Pancreas (tissue), 10 donors: ENCODE data around the gene OR7C1. TPM values are rescaled to one million over a fixed set of nuclear protein-coding genes. Genes with fewer than 3 reads are reported as not detected.

ENCODE experiments used
- ATAC-seq, 4 donors: fragments of 200-7000 bp; cut with Tn5 transposase; one replicate each; pipeline versions ENCODE4 v1.8.0 to v1.9.1; 2020; ENCODE audit warnings: mild to moderate bottlenecking in 4 of 4, moderate library complexity in 4 of 4
- DNase-seq, 6 donors: peaks; one replicate each; pipeline ENCODE4 v3.0.0-alpha.2; 2020
- FAIRE-seq: peaks from 2 replicates; lab custom pipeline; 2012; peaks lifted over from hg19 to GRCh38; lab: Jason Lieb, UNC
- H3K27ac ChIP-seq, 4 donors: fragments of 200-600 bp; sonication (generic); 1 replicate in 3 of 4; 2 replicates in 1 of 4; pipeline versions ENCODE4 v1.5.0 to v1.8.0; 2020
- H3K27me3 ChIP-seq, 4 donors: fragments of 200-600 bp; one replicate each; pipeline ENCODE4 v1.8.0; 2021
- H3K36me3 ChIP-seq, 3 donors: fragments of 200-600 bp; sonication (generic) in 1 of 3; one replicate each; pipeline versions ENCODE4 v1.5.0 to v1.8.0; 2020 to 2021
- H3K4me1 ChIP-seq, 3 donors: fragments of 200-600 bp; one replicate each; pipeline ENCODE4 v1.8.0; 2021
- H3K4me3 ChIP-seq, 4 donors: fragments of 200-600 bp; sonication (generic) in 2 of 4; one replicate each; pipeline versions ENCODE4 v1.5.0 to v1.8.0; 2020 to 2021
- H3K9me3 ChIP-seq, 4 donors: fragments of 200-600 bp; one replicate each; pipeline ENCODE4 v1.8.0; 2021
- WGBS, 2 donors: extraction: QIAGEN DNeasy Blood & Tissue Kit; methylation state at CpG; one replicate each; pipeline ENCODE4 v1.1.7; 2013; 5-methylcytosine and 5-hydroxymethylcytosine counted together
- intact Hi-C, 3 donors: fragments of 100-400 bp; cut with DNase I; formaldehyde crosslinking; loops; one replicate each; pipeline versions ENCODE4 v1.11.1 to v1.14.2; 2022
- polyA plus RNA-seq, 2 donors: library from polyadenylated mRNA; stranded (reverse); fragments of 200-250 nt; gene quantifications; one replicate each; pipeline ENCODE4 v1.2.3, GENCODE V29; 2013
- total RNA-seq, 6 donors: library from RNA; stranded (reverse); fragmentation: NEBNext Ultra II Directional in 4 of 6; extraction: Animal tissue kit (Norgen Biotek cat#: 25700) in 4 of 6; gene quantifications; one replicate each; pipeline versions ENCODE4 v1.2.1 to v1.2.4, GENCODE V29; 2021 to 2023
- TF ChIP-seq, protein P1 (sequence below), 4 donors: fragments of 200-600 bp; sonication (generic) in 3 of 4; IDR thresholded peaks; one replicate each; pipeline versions ENCODE4 v1.5.0 to v1.8.0; 2021; ENCODE audit warnings: antibody characterized with exemption in 4 of 4
- donor health status: healthy with polysubstance abuse.
- donor health status: DM: no; HTN: no; CAD: no; lungs with moderate emphysema.
- donor health status: DM: no; HTN: no; CAD: no.
- donor health status: control.
- donor health status: control.
- donor health status: Bipolar disorder and iron deficiency.
- donor health status: DM: yes; HTN: yes; CAD: no.
- donor health status: DM: no; HTN: no; CAD: no.
- donor health status: DM: no; HTN: no; CAD: no.
- donor health status: DM: yes; HTN: yes; CAD: no.

Gene OR7C1
- total and polyA plus RNA-seq, 8 donors: 0.03 TPM; not detected in 7

DNA sequence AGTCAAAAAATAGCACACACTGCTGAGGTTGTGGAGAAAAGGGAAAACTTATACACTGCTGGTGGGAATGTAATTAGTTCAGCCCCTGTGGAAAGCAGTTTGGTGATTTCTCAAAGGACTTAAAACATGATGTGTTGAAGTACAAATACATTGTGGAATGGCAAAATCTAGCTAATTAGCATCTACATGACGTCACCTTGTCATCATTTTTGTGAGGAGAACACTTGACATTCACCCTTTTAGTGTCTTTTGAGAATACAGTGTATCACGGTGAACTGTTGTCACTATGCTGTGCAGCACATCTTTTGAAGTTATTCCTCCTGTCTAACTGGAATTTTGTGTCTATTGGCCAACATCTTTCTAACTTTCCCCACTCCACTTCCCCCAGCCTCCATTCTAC, 8.2 kb upstream of the OR7C1 start:
- FAIRE-seq (no peak), ATAC-seq (no peak), DNase-seq (no peak)
- TF ChIP-seq, protein P1, sequence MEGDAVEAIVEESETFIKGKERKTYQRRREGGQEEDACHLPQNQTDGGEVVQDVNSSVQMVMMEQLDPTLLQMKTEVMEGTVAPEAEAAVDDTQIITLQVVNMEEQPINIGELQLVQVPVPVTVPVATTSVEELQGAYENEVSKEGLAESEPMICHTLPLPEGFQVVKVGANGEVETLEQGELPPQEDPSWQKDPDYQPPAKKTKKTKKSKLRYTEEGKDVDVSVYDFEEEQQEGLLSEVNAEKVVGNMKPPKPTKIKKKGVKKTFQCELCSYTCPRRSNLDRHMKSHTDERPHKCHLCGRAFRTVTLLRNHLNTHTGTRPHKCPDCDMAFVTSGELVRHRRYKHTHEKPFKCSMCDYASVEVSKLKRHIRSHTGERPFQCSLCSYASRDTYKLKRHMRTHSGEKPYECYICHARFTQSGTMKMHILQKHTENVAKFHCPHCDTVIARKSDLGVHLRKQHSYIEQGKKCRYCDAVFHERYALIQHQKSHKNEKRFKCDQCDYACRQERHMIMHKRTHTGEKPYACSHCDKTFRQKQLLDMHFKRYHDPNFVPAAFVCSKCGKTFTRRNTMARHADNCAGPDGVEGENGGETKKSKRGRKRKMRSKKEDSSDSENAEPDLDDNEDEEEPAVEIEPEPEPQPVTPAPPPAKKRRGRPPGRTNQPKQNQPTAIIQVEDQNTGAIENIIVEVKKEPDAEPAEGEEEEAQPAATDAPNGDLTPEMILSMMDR (IDR thresholded peaks at IDR 0.05): no peak
- Histone ChIP-seq H3K27ac (no peak overlapping the region), H3K36me3 (no peaks in the 10 kb centered on the region), H3K4me1 (no peaks in the 10 kb centered on the region), H3K27me3 (peaks cover 0 to 4% (median 0%) of the 10 kb centered on the region in 4 donors), H3K4me3 (no peak overlapping the region), H3K9me3 (no peaks in the 10 kb centered on the region)
- intact Hi-C loops: no loop called here
- WGBS, 2 donors: 42 to 49% methylated on average over 2 of the region's 2 CpGs

DNA sequence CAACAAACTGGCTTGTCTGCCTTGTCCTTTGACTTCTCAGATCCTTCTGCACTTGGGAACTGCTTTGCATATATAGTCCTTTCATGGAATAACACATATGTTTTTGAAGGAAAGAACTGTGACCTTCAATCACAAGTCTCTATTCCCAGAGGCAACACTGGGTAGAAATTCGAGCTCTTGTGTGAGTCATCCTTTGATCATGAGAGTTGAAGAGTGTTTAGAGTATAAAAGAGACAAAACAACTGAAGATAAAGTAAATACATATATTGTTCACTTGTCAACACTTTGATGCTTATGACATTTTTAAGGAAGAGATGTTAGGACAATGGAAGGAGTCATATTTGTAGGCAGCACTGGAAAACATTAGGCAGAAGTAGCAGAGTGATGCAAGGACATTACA, 5.2 kb upstream of the OR7C1 start:
- no peak for FAIRE-seq
- TF ChIP-seq, protein P1 (IDR thresholded peaks at IDR 0.05): no peak
- DNase-seq: no peak
- Histone ChIP-seq H3K9me3 (no peaks in the 10 kb centered on the region), H3K4me1 (no peaks in the 10 kb centered on the region), H3K27ac (no peak overlapping the region), H3K4me3 (no peak overlapping the region), H3K27me3 (no peaks in the 10 kb centered on the region), H3K36me3 (no peaks in the 10 kb centered on the region)
- ATAC-seq: no peak
- 13 to 34% methylated on average over 1 of the region's 1 CpG for WGBS, 2 donors
- intact Hi-C loops: no loop called here

DNA sequence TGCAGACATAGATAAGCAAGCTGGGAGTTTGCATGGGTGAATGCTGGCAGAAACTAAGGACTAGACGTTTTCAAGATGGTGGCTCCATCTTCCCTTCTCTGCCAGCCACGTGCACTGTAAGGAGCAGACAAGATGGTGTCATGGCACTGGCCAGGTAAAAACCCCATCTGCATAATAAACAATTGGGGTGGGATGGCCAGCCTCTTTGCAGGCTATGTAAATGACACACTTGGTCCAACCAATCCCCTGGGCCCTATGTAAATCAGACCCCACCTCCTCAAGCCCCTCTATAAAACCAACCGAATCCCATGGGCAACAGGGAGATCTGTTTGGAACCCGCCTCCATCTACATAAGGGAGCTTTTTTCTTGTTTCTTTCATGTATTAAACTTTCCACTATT, 2.4 kb upstream of the OR7C1 start:
- no peaks in the 10 kb centered on the region for H3K36me3 ChIP-seq
- FAIRE-seq: no peak
- no peak overlapping the region for H3K27ac ChIP-seq
- no peak overlapping the region for H3K4me3 ChIP-seq
- H3K4me1 ChIP-seq: no peaks in the 10 kb centered on the region
- no peaks in the 10 kb centered on the region for H3K27me3 ChIP-seq
- no peak for DNase-seq
- TF ChIP-seq, protein P1 (IDR thresholded peaks at IDR 0.05): no peak
- no peaks in the 10 kb centered on the region for H3K9me3 ChIP-seq
- intact Hi-C loops: no loop called here
- WGBS, 2 donors: 47 to 62% methylated on average over 4 of the region's 4 CpGs
- no peak for ATAC-seq

DNA sequence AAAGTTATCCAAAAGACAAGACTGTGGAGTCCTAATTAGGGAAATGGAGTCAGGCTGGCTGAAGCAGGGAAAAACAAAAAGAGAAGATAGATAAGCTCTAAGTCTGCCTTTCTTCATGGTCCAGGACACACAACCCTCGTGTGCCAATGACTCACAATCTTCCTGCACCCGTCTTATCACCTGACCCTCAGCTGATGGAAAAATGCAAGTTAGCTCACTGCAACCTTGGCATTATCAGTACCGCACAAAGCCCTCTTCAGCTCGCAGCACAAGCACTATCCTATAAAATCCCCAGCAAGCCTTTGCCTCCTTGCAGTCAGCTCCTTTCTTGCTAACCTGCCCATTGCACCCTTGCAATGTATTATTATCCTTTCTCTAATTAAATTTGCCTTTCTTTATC, 4.3 kb downstream of the OR7C1 start:
- ATAC-seq (no peak), FAIRE-seq (no peak), DNase-seq (no peak)
- H3K36me3 ChIP-seq: no peaks in the 10 kb centered on the region
- H3K27ac ChIP-seq: no peak overlapping the region
- intact Hi-C loops: no loop called here
- 9 to 26% methylated on average over 4 of the region's 4 CpGs for WGBS, 2 donors
- H3K9me3 ChIP-seq: no peaks in the 10 kb centered on the region
- TF ChIP-seq, protein P1 (IDR thresholded peaks at IDR 0.05): no peak
- H3K4me1 ChIP-seq: no peaks in the 10 kb centered on the region
- H3K27me3 ChIP-seq: peaks cover 0 to 7% (median 0%) of the 10 kb centered on the region in 4 donors
- no peak overlapping the region for H3K4me3 ChIP-seq

DNA sequence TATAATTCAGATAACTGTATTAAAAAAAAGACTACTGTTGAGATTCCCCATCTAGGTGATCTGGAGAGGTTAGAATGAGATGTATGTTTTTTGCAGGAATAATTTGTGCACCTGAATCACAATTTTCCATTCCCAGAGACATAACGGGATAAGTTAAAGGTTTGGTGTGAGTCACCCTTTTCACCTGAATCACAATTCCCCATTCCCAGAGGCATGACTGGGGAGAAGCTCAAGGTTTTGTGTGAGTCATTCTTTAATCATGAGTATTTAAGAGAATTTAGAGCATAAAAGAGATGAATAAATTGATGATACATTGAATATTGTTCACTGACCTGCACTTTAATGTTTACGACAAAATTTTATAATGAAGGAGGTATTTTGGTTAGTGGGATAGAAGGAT, 9.0 kb downstream of the OR7C1 start:
- intact Hi-C loops: no loop called here
- WGBS, 2 donors: 57 to 70% methylated on average over 2 of the region's 2 CpGs

More for the DNA sequence above, 9.0 kb downstream of the OR7C1 start:
- Histone ChIP-seq H3K27me3 (peaks cover 0 to 23% (median 0%) of the 10 kb centered on the region in 4 donors), H3K27ac (no peak overlapping the region), H3K4me1 (no peaks in the 10 kb centered on the region), H3K4me3 (no peak overlapping the region), H3K9me3 (no peaks in the 10 kb centered on the region), H3K36me3 (no peaks in the 10 kb centered on the region)
- ATAC-seq (no peak), FAIRE-seq (no peak), DNase-seq (no peak)
- TF ChIP-seq, protein P1 (IDR thresholded peaks at IDR 0.05): no peak
